Right lobe of liver (tissue), 4 donors: Measurements from ENCODE around the gene INO80C.

Experiments
- POLR2A ChIP-seq: fragments of 450-650 bp; IDR thresholded peaks from one replicate; pipeline ENCODE4 v1.6.1; 2017; ENCODE audit warnings: antibody characterized with exemption, mild to moderate bottlenecking
- TF ChIP-seq, protein P1 (sequence below), 4 donors: fragments of 200-600 bp in 3 of 4; fragments of 450-650 bp in 1 of 4; IDR thresholded peaks; one replicate each; pipeline versions ENCODE4 v1.5.1 to v1.8.0; 2016 to 2022; ENCODE audit warnings: antibody characterized with exemption in 4 of 4, mild to moderate bottlenecking in 2 of 4
- donor health status: DM: no; HTN: no; CAD: no.
- donor health status: DM: no; HTN: no; CAD: no.
- donor health status: DM: no; HTN: yes; CAD: no.

DNA sequence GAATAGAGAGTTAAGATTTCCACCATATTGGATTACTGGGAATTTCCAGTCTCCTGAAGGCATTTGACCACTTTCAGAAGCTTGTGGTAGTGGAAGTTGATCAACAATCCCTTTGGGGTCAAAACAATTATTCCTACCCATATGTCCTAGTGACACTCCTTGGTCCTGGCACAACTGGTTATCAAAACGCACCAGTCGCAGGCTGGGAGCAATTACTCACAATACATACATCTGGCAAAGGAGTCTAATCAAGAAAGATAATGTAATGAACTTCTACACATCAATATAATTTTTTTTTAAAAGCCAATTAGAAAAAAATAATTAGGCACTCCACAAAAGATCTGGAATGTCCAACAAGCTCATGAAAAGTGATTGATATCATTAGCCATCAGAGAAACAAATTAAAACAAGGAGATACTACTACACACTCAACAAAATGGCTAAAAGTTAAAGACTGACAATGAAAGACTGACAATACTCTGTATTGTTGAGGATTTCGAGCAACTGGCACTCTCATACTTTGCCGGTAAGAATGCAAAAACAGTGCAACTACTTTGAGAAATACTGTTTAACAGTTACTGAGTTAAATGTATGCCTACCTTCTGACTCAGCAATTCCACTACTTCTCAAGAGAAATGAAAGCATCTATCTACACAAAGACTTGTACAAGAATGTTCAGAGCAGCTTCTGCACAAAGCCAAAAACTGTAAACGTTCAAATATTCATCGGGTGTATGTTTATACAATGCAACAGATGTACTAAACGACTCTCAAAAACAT, 2.0 kb downstream of the INO80C start:
- TF ChIP-seq, protein P1, sequence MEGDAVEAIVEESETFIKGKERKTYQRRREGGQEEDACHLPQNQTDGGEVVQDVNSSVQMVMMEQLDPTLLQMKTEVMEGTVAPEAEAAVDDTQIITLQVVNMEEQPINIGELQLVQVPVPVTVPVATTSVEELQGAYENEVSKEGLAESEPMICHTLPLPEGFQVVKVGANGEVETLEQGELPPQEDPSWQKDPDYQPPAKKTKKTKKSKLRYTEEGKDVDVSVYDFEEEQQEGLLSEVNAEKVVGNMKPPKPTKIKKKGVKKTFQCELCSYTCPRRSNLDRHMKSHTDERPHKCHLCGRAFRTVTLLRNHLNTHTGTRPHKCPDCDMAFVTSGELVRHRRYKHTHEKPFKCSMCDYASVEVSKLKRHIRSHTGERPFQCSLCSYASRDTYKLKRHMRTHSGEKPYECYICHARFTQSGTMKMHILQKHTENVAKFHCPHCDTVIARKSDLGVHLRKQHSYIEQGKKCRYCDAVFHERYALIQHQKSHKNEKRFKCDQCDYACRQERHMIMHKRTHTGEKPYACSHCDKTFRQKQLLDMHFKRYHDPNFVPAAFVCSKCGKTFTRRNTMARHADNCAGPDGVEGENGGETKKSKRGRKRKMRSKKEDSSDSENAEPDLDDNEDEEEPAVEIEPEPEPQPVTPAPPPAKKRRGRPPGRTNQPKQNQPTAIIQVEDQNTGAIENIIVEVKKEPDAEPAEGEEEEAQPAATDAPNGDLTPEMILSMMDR (IDR thresholded peaks at IDR 0.05): no peak
- TF ChIP-seq POLR2A: no peak
